H1 (cell line): Measurements from ENCODE around the gene KDM8. TPM values are rescaled to one million over a fixed set of nuclear protein-coding genes. Genes with fewer than 3 reads are reported as not detected.

Experiments
- CTCF ChIA-PET: fragments of 300-600 bp; sonication (Branson Sonifier 250); formaldehyde crosslinking; loops from one replicate; lab custom pipeline; 2021; ENCODE audit not compliant: partially characterized antibody; lab: Charles Lee
- POLR2A ChIA-PET: fragments of 300-600 bp; sonication (Branson Sonifier 250); formaldehyde crosslinking; loops from one replicate; lab custom pipeline; 2021; ENCODE audit warnings: inconsistent platforms; ENCODE audit not compliant: partially characterized antibody; lab: Charles Lee
- DNase-seq, 2 experiments: peaks; one replicate each; pipeline versions ENCODE4 v3.0.0 to v3.0.0-alpha.2; 2010 to 2022; ENCODE audit warnings: low spot score in 2 of 2, low read depth in 1 of 2, mixed read lengths in 1 of 2
- FAIRE-seq: peaks from 2 replicates; lab custom pipeline; 2011; peaks lifted over from hg19 to GRCh38; lab: Jason Lieb, UNC
- H2AFZ ChIP-seq: 2 replicates; pipeline ENCODE4 v1.8.1; 2012; ENCODE audit warnings: low read length, inconsistent platforms
- H2AK5ac ChIP-seq: 2 replicates; pipeline ENCODE4 v1.6.1; 2013; ENCODE audit warnings: low read depth, low read length
- H2BK120ac ChIP-seq: replicated peaks from 2 replicates; pipeline ENCODE3; 2013; ENCODE audit warnings: low read depth, low read length, inconsistent platforms
- H2BK12ac ChIP-seq: 2 replicates; pipeline ENCODE4 v1.6.1; 2013; ENCODE audit warnings: low read depth, low read length
- H2BK15ac ChIP-seq: 2 replicates; pipeline ENCODE4 v1.6.1; 2013; ENCODE audit warnings: low read length
- H2BK20ac ChIP-seq: 2 replicates; pipeline ENCODE4 v1.6.1; 2013; ENCODE audit warnings: low read length
- H2BK5ac ChIP-seq: 2 replicates; pipeline ENCODE4 v1.6.1; 2013; ENCODE audit warnings: low read depth, low read length
- H3K14ac ChIP-seq: 2 replicates; pipeline ENCODE4 v1.6.1; 2013; ENCODE audit warnings: inconsistent platforms; ENCODE audit not compliant: insufficient read length
- H3K18ac ChIP-seq: 2 replicates; pipeline ENCODE4 v1.6.1; 2013; ENCODE audit warnings: low read length; ENCODE audit errors: extremely low read depth
- H3K23ac ChIP-seq: 2 replicates; pipeline ENCODE4 v1.6.1; 2013; ENCODE audit warnings: inconsistent platforms; ENCODE audit not compliant: insufficient read length
- H3K23me2 ChIP-seq: 2 replicates; pipeline ENCODE4 v1.6.1; 2013; ENCODE audit warnings: low read depth, low read length
- H3K27ac ChIP-seq: 2 replicates; pipeline ENCODE4 v1.6.1; 2011; ENCODE audit warnings: low read depth, low read length, inconsistent platforms
- H3K27me3 ChIP-seq, 4 experiments: replicated peaks in 1 of 4; 1 replicate in 1 of 4; 2 replicates in 3 of 4; pipeline versions ENCODE4 v1.6.1 to v1.8.1; 2011 to 2013; ENCODE audit warnings: low read length in 3 of 4, mild to moderate bottlenecking in 3 of 4, inconsistent platforms in 2 of 4, mixed read lengths in 2 of 4, moderate library complexity in 1 of 4; ENCODE audit not compliant: control insufficient read depth in 3 of 4, insufficient read depth in 3 of 4; ENCODE audit errors: extremely low read depth in 1 of 4
- H3K36me3 ChIP-seq, 4 experiments: 2 replicates each; pipeline versions ENCODE4 v1.6.1 to v1.8.1; 2011 to 2013; ENCODE audit warnings: mild to moderate bottlenecking in 4 of 4, low read length in 3 of 4, moderate library complexity in 2 of 4, control low read depth in 1 of 4, inconsistent platforms in 1 of 4; ENCODE audit not compliant: insufficient read depth in 4 of 4, control insufficient read depth in 2 of 4
- H3K4ac ChIP-seq: replicated peaks from 2 replicates; pipeline ENCODE3; 2013; ENCODE audit warnings: low read length, low read depth, mixed read lengths, inconsistent platforms; ENCODE audit not compliant: insufficient read length
- H3K4me1 ChIP-seq, 4 experiments: replicated peaks in 1 of 4; 1 replicate in 1 of 4; 2 replicates in 3 of 4; pipeline versions ENCODE4 v1.6.1 to v1.8.1; 2011 to 2013; ENCODE audit warnings: low read length in 3 of 4, inconsistent platforms in 2 of 4, mixed read lengths in 1 of 4; ENCODE audit not compliant: insufficient read depth in 4 of 4, control insufficient read depth in 3 of 4
- H3K4me2 ChIP-seq, 2 experiments: 2 replicates each; pipeline versions ENCODE4 v1.6.1 to v1.8.1; 2011 to 2013; ENCODE audit warnings: low read depth in 2 of 2, low read length in 2 of 2, control low read depth in 1 of 2, inconsistent platforms in 1 of 2, mild to moderate bottlenecking in 1 of 2; ENCODE audit not compliant: insufficient read depth in 1 of 2
- H3K4me3 ChIP-seq, 4 experiments: fragments of 200-600, 300-600 bp in 1 of 4; sonication (generic), shearing (Covaris generic), sonication (Bioruptor Twin) in 1 of 4; 2 replicates each; pipeline versions ENCODE4 v1.5.1 to v1.8.1; 2011 to 2016; ENCODE audit warnings: low read length in 4 of 4, low read depth in 3 of 4, control low read depth in 2 of 4, inconsistent platforms in 2 of 4, mild to moderate bottlenecking in 2 of 4, mixed read lengths in 1 of 4, moderate library complexity in 1 of 4; ENCODE audit not compliant: insufficient read depth in 2 of 4; ENCODE audit errors: extremely low read depth in 1 of 4
- H3K56ac ChIP-seq: replicated peaks from 2 replicates; pipeline ENCODE3; 2013; ENCODE audit warnings: low read depth, mild to moderate bottlenecking, mixed read lengths, low read length, inconsistent platforms; ENCODE audit not compliant: insufficient read length
- H3K79me1 ChIP-seq: 2 replicates; pipeline ENCODE4 v1.6.1; 2013; ENCODE audit warnings: low read depth, low read length, control low read depth
- H3K79me2 ChIP-seq, 2 experiments: 2 replicates each; pipeline versions ENCODE4 v1.6.1 to v1.8.1; 2012 to 2013; ENCODE audit warnings: low read length in 2 of 2, mild to moderate bottlenecking in 2 of 2, inconsistent platforms in 1 of 2; ENCODE audit not compliant: insufficient read depth in 2 of 2, control insufficient read depth in 1 of 2
- H3K9ac ChIP-seq, 4 experiments: replicated peaks in 1 of 4; 1 replicate in 1 of 4; 2 replicates in 3 of 4; pipeline versions ENCODE4 v1.6.1 to v1.8.1; 2011 to 2013; ENCODE audit warnings: low read depth in 3 of 4, low read length in 3 of 4, control low read depth in 2 of 4, mild to moderate bottlenecking in 2 of 4, moderate library complexity in 2 of 4, inconsistent platforms in 1 of 4; ENCODE audit errors: extremely low read depth in 1 of 4
- H3K9me3 ChIP-seq, 2 experiments: 2 replicates each; pipeline versions ENCODE4 v1.6.1 to v1.8.1; 2012 to 2013; ENCODE audit warnings: mild to moderate bottlenecking in 2 of 2, moderate library complexity in 2 of 2, control low read depth in 1 of 2, inconsistent platforms in 1 of 2, low read depth in 1 of 2, low read length in 1 of 2, mixed read lengths in 1 of 2; ENCODE audit not compliant: insufficient read depth in 2 of 2
- H4K20me1 ChIP-seq, 2 experiments: replicated peaks in 1 of 2; 2 replicates each; pipeline versions ENCODE3 to v1.8.1; 2011 to 2013; ENCODE audit warnings: inconsistent platforms in 2 of 2, low read length in 2 of 2, mild to moderate bottlenecking in 1 of 2; ENCODE audit not compliant: insufficient read depth in 2 of 2, control insufficient read depth in 1 of 2
- H4K5ac ChIP-seq: 2 replicates; pipeline ENCODE4 v1.6.1; 2013; ENCODE audit warnings: low read length, low read depth, mixed read lengths, inconsistent platforms; ENCODE audit not compliant: insufficient read length
- H4K8ac ChIP-seq: 2 replicates; pipeline ENCODE4 v1.8.0; 2013; ENCODE audit warnings: mild to moderate bottlenecking, moderate library complexity, low read length, inconsistent platforms; ENCODE audit not compliant: insufficient read depth; ENCODE audit errors: extremely low read depth
- H4K91ac ChIP-seq: replicated peaks from 2 replicates; pipeline ENCODE3; 2013; ENCODE audit warnings: low read length, mixed read lengths, inconsistent platforms; ENCODE audit not compliant: insufficient read length
- ASH2L ChIP-seq: fragments of 200-600, 300-600 bp; sonication (generic); IDR thresholded peaks from one replicate; pipeline ENCODE4 v1.7.1; 2017; ENCODE audit warnings: low read length
- CEBPB ChIP-seq: IDR thresholded peaks from 2 replicates; pipeline ENCODE4 v1.6.1; 2012; ENCODE audit warnings: low read depth, low read length
- CHD2 ChIP-seq: IDR thresholded peaks from 2 replicates; pipeline ENCODE4 v1.6.1; 2012; ENCODE audit warnings: low read length, improper control_type of control experiment
- HDAC2 ChIP-seq, 2 experiments: fragments of 300-600 bp in 1 of 2; sonication (generic) in 1 of 2; IDR thresholded peaks; 2 replicates each; pipeline ENCODE4 v1.6.1; 2011 to 2012; ENCODE audit warnings: low read depth in 2 of 2, low read length in 2 of 2, mild to moderate bottlenecking in 2 of 2, moderate library complexity in 2 of 2, borderline replicate concordance in 1 of 2, inconsistent platforms in 1 of 2
- JUND ChIP-seq: IDR thresholded peaks from 2 replicates; pipeline ENCODE4 v1.6.1; 2011; ENCODE audit warnings: mild to moderate bottlenecking, improper control_type of control experiment, low read length
- PHF8 ChIP-seq: fragments of 200-600 bp; sonication (generic); conservative IDR thresholded peaks from 2 replicates; pipeline ENCODE4 v1.7.1; 2012; ENCODE audit warnings: low read depth, mild to moderate bottlenecking, inconsistent platforms, low read length, moderate library complexity
- SIRT6 ChIP-seq: IDR thresholded peaks from one replicate; pipeline ENCODE4 v1.7.1; 2012; ENCODE audit warnings: low read length, inconsistent platforms
- SRF ChIP-seq: IDR thresholded peaks from 2 replicates; pipeline ENCODE4 v1.6.1; 2011; ENCODE audit warnings: mild to moderate bottlenecking, low read depth, low read length, moderate library complexity
- SUZ12 ChIP-seq: fragments of 200-600 bp; sonication (generic); IDR thresholded peaks from 2 replicates; pipeline ENCODE4 v1.6.1; 2012; ENCODE audit warnings: mild to moderate bottlenecking, inconsistent platforms, low read length, moderate library complexity, mixed read lengths
- USF2 ChIP-seq: IDR thresholded peaks from 2 replicates; pipeline ENCODE4 v1.6.1; 2011; ENCODE audit warnings: low read length, improper control_type of control experiment
- YY1 ChIP-seq: IDR thresholded peaks from 2 replicates; pipeline ENCODE4 v1.6.1; 2011; ENCODE audit warnings: low read depth, mild to moderate bottlenecking, low read length
- WGBS, 2 experiments: shearing (Covaris generic) in 1 of 2; methylation state at CpG; one replicate each; pipeline versions ENCODE4 v1.1.6 to v1.1.7; 2013 to 2015; ENCODE audit warnings: low lambda C conversion rate in 2 of 2, mixed read lengths in 2 of 2, inconsistent platforms in 1 of 2, low coverage in 1 of 2, missing lambda C conversion rate in 1 of 2; ENCODE audit not compliant: insufficient replicate concordance in 2 of 2, insufficient coverage in 1 of 2, insufficient read length in 1 of 2; ENCODE audit errors: extremely low coverage in 1 of 2, missing lambda C conversion rate in 1 of 2; 5-methylcytosine and 5-hydroxymethylcytosine counted together
- polyA plus RNA-seq, 7 experiments: library from polyadenylated mRNA; depleted of rRNA in 3 of 7; stranded (reverse) in 5 of 7; unstranded in 2 of 7; fragments of >200 nt in 5 of 7; fragments of 200-250 nt in 2 of 7; gene quantifications; 1 replicate in 5 of 7; 2 replicates in 1 of 7; 4 replicates in 1 of 7; pipeline versions ENCODE4 v1.2.1 to v1.2.3, GENCODE V29; 2011 to 2013; ENCODE audit warnings: missing spikeins in 2 of 7, mixed read lengths in 2 of 7
- total RNA-seq: library from RNA; stranded (reverse); fragmentation: NEBNext Ultra II Directional; extraction: Animal tissue kit (Norgen Biotek cat#: 25700); gene quantifications from 2 replicates; pipeline ENCODE4 v1.2.1, GENCODE V29; 2021

Gene KDM8
- total and polyA plus RNA-seq, 2 of the 8 experiments (the other 6 are each of a cell fraction or from before 2014, with no cell fraction given) = 10.3 to 12.8 TPM

DNA sequence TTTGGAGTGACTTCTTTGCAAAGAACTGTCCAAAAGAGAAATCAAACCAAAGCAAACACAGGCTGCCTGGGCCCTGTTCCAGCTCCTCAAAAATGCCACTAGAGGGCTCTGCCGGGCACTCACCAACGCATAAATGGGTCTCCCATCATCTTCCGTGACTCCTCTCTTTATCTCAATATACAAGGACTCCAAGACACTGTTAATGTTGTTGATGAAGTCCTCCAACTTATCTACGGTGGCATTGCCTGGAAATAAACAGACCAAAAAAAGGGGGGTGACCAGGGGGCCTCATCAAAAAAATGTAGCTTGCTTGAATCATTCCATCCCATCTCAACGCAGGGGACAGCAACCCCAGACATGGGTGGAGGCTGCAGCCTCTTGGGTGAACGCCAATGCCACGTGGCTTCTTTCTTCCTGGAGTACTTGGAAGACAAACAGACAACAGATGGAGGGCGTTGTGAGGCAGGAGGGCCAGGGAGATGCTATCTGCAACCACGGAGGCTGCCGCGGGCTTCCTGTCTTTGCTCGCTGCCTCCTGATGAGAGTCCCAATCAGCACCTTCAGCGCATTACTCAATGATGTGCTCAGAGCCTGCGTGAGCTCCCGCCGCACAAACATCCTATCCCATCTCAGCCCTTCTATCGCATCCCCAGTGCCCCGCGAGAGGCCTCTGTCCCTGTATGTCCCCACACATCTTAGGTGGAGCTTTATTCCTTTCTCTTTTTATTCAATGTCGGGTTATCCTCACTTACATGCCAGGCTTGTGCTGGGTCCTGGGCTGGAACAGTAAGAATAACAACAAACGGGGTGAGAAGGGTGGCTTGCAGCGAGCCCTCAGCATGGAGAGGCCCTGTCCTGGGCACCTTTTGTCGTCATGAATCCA, 32.0 kb downstream of the KDM8 start:
- Histone ChIP-seq H3K4me1 (no peaks in the 10 kb centered on the region; a peak in 1 of 7 replicates), H2BK120ac (no peak overlapping the region), H4K20me1 (peaks cover 0 to 1% of the 10 kb centered on the region in 2 experiments), H3K56ac (no peak overlapping the region), H3K79me2 (no peaks in the 10 kb centered on the region), H3K9me3 (no peaks in the 10 kb centered on the region), H3K4ac (no peak overlapping the region), H3K23me2 (no peaks in the 10 kb centered on the region), H2BK12ac (no peak overlapping the region), H3K9ac (no peak overlapping the region), H2BK15ac (no peak overlapping the region), H3K4me2 (no peak overlapping the region), H3K18ac (no peak overlapping the region), H3K4me3 (no peak overlapping the region), H2BK20ac (no peak overlapping the region), H3K27ac (no peak overlapping the region), H3K14ac (no peak overlapping the region), H3K79me1 (no peaks in the 10 kb centered on the region), H4K91ac (no peak overlapping the region), H4K5ac (no peak overlapping the region), H3K23ac (no peak overlapping the region), H2AFZ (no peak overlapping the region), H2BK5ac (peak overlapping the region; percentile 4; the same call in 1 of the 2 replicates), H4K8ac (no peak overlapping the region), H3K36me3 (0 out of 8 replicates have a peak, but pooled peaks cover 0 to 3% (median 0%) of the 10 kb centered on the region in 4 experiments), H2AK5ac (no peak overlapping the region), H3K27me3 (no peaks in the 10 kb centered on the region)
- WGBS, 2 experiments = 78% methylated on average over 23 of the region's 23 CpGs; no CpG with 5 or more reads in 1 of the 2 experiments
- POLR2A ChIA-PET = interaction anchor here (0.6 to 1.3 kb wide), 3 partner anchors 12 to 120 kb away, joined by 3 to 4 read pairs (median 3); partner anchors contain the start of gene KDM8
- DNase-seq (no peak), FAIRE-seq (no peak)
- CTCF ChIA-PET = interaction anchor here (0.6 to 17.4 kb wide), 47 partner anchors 9 to 1960 kb away, joined by 3 to 241 read pairs (median 4); no protein-coding TSS in a partner anchor
- TF ChIP-seq CHD2 = no peak
- no peak for TF ChIP-seq ASH2L
- no peak for TF ChIP-seq SRF
- no peak for TF ChIP-seq HDAC2 (IDR thresholded peaks at IDR 0.05; ENCODE audit: borderline replicate concordance in 1 of 2, low read depth in 2 of 2, low read length in 2 of 2)
- 0 out of 2 replicates have a peak, but pooled peaks have one; percentile 17 for TF ChIP-seq YY1
- TF ChIP-seq JUND = no peak
- TF ChIP-seq CEBPB = no peak
- TF ChIP-seq SUZ12 = no peak
- no peak for TF ChIP-seq SIRT6
- no peak for TF ChIP-seq USF2
- TF ChIP-seq PHF8 = no peak
